Cardiac fibroblast (primary cell): ENCODE data around the gene ABCC3.
A peak's percentile ranks its signal among the peaks of the same experiment; 100 is the strongest.

Experiments used
- DNase-seq, 2 donors: peaks; one replicate each; pipeline versions ENCODE4 v3.0.0 to v3.0.0-alpha.2; 2010; ENCODE audit warnings: low read depth in 2 of 2
- H3K4me3 ChIP-seq, 2 donors: replicated peaks in 1 of 2; 1 replicate in 1 of 2; 2 replicates in 1 of 2; pipeline ENCODE4 v1.5.1; 2011; ENCODE audit warnings: low read depth in 2 of 2, low read length in 2 of 2, mild to moderate bottlenecking in 2 of 2, moderate library complexity in 1 of 2
- TF ChIP-seq, protein P1 (sequence below): IDR thresholded peaks from one replicate; pipeline ENCODE4 v1.5.1; 2011; ENCODE audit warnings: low read depth, mild to moderate bottlenecking, low read length, inconsistent platforms

The ABCC3 gene

DNA sequence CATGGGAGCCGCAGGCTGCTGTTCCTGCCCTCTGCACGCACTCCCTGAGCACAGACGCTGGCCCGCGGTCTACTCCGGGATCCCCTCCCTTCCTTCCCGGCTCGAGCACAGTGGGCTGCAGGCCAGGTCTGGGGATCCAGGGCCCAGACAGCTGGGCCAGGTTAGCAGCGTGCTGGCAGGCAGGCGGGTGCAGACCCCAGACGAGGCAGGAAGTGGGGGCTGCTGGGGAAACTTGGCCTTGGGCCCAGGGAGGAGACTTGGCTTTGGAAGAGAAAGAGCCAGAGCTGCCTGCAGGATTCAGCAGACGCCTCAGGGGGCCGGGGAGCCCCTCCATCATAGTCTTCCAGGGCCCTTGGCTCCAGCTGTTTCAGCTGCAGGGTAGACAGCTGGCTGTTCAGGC lies 30.2 kb upstream of the ABCC3 start:
- TF ChIP-seq, protein P1, sequence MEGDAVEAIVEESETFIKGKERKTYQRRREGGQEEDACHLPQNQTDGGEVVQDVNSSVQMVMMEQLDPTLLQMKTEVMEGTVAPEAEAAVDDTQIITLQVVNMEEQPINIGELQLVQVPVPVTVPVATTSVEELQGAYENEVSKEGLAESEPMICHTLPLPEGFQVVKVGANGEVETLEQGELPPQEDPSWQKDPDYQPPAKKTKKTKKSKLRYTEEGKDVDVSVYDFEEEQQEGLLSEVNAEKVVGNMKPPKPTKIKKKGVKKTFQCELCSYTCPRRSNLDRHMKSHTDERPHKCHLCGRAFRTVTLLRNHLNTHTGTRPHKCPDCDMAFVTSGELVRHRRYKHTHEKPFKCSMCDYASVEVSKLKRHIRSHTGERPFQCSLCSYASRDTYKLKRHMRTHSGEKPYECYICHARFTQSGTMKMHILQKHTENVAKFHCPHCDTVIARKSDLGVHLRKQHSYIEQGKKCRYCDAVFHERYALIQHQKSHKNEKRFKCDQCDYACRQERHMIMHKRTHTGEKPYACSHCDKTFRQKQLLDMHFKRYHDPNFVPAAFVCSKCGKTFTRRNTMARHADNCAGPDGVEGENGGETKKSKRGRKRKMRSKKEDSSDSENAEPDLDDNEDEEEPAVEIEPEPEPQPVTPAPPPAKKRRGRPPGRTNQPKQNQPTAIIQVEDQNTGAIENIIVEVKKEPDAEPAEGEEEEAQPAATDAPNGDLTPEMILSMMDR: no peak
- DNase-seq: peak; percentile 20 to 94
- no peak overlapping the region for H3K4me3 ChIP-seq

DNA sequence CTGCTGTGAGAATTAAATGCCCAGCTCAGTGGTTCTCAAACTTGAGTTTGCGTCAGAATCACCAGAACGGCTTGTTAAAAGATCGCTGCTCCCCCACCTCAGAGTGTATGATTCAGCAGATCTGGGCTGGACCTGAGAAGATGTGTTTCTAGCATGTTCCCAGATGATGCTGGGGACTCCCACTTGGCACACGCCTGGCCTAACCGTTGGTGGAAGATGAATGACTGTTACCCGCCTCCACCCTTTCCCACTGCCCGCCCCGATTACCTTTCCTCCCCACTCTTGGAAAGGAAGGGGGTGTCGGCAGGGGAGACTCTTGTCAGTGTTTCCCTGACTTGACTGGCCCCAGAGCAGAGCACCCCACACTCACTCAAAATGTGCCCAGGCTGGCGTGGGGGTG lies 29.3 kb upstream of the ABCC3 start:
- TF ChIP-seq, protein P1: no peak
- peak; percentile 10 to 56 for DNase-seq
- H3K4me3 ChIP-seq: no peak overlapping the region

DNA sequence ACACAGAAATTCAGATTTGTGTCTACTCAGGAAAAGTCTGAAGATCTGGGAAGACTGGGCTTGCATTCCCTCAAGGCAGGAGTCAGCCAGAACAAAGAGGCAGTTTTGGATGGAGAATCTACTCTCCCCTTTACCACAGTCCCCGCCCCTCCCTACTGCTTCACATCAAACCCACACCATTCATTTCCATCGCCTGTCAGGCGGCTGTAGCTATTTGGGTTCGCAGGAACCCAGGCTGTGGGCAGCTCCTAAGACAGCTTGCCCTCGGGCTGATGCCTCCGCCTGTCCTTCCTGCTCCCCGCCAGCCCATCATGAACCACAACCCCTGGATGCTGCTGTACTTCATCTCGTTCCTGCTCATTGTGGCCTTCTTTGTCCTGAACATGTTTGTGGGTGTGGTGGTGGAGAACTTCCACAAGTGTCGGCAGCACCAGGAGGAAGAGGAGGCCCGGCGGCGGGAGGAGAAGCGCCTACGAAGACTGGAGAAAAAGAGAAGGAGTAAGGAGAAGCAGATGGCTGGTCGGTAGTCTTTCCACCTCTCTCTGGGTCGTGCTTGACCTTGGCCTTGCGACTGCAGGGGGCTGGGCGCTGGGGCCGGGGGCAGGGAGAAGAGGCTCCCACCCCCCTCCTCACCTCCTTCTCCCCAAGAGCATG lies 27.0 kb upstream of the ABCC3 start:
- TF ChIP-seq, protein P1: no peak
- no peak for DNase-seq
- no peak overlapping the region for H3K4me3 ChIP-seq

DNA sequence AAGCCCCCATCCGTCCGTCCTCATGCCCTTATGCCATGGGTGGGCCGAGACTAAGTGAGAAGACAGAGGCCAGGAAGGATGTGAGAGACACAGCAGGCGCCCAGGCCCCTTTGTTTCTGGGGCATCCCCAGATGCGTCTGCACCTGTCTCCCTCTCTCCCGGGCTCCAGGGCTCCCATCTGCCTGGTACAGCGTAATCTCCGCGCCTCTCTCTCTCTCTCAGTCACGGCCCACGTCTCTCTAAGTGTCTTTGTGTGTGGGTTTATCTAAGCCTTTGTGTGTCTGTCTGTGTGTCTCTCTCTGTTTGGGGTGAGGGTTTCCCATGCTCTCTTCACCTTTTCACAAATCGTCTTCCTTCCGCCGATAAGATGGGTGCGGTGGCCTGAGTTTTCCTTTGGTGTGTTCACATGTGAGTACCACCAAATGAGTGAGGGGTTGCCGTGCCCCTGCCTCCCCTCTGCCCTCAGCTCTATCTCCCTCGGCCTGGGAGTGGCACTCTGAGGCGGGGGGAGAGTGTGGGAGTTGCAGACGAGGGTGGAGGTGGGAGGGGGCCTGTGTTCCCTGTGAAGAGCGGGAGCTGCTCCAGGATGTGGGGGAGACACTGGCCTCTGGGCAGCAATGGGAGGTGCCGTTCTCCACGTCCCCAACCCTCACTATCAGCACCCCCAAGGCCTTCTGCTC lies 25.8 kb upstream of the ABCC3 start:
- H3K4me3 ChIP-seq: no peak overlapping the region
- no peak for DNase-seq
- TF ChIP-seq, protein P1: no peak

DNA sequence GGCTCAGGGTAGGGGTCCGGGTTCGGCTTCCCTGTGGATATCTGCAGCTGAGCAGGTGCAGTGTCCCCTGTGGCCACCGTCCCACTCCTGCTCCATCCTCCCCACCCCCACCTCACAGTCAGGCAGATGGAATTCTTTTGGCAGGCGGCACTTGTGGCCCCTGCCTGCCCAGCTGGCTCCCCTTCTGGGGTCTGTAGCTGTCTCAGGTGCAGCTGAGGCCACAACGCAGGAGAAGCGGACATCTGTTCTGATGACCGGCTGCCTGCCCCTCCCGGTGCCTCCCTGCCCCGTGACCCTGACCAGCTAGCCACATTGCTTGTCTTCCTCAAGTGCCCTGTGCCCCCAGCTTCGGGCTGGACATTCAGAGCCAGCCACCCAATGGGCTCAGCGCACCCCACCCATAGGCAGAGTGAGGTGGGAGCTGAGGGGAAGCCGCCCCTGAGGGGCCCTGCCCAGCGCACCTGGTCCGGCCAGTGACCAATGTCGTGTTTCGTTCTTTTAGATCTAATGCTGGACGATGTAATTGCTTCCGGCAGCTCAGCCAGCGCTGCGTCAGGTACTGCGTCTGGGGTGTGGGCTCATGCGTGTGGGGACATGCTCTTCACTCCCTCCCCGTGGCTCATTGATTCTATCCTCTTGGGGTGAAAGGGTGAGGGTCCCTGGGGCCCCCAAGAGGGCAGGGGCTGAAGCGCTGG lies 25.2 kb upstream of the ABCC3 start:
- TF ChIP-seq, protein P1: no peak
- no peak overlapping the region for H3K4me3 ChIP-seq
- DNase-seq: no peak

DNA sequence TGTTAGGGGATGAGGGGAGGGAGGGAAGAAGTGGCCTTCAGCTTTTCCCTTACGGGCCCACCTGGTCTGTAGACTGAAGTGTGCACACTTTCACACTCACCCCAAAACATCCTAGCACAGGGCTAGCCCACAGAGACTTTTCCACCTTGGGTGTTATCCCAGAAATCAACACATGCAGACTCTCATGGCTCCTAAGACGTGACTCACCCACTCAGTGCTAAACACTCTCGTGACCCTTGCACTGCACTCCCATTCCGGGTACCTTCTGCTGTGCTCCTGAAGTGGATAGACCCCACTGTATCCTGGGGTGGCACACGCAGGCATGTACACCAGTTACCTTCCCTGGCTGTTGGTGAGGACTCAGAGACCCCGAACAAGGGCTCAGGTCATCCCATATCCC lies 23.0 kb upstream of the ABCC3 start:
- TF ChIP-seq, protein P1: no peak
- no peak for DNase-seq
- no peak overlapping the region for H3K4me3 ChIP-seq
